PC-3 (cell line): Measurements from ENCODE around the gene ROR1. TPM values are rescaled to one million over a fixed set of nuclear protein-coding genes. Genes with fewer than 3 reads are reported as not detected.

Source experiments
- ATAC-seq: fragments of 200-7000 bp; cut with Tn5 transposase; 2 replicates; pipeline ENCODE4 v1.9.1; 2020; ENCODE audit warnings: mild to moderate bottlenecking, moderate library complexity
- BruUV-seq: library from RNA; stranded (reverse); fragments of 400-500 nt; replicated peaks from 2 replicates; lab custom pipeline; 2021; lab: Mats Ljungman, UMichigan
- CTCF ChIA-PET: fragments of 300-600 bp; sonication (Branson Sonifier 250); formaldehyde crosslinking; loops from one replicate; lab custom pipeline; 2022; ENCODE audit warnings: antibody characterized with exemption; lab: Charles Lee
- POLR2A ChIA-PET: fragments of 300-600 bp; sonication (Branson Sonifier 250); formaldehyde crosslinking; loops from one replicate; lab custom pipeline; 2022; ENCODE audit warnings: antibody characterized with exemption; ENCODE audit not compliant: unreplicated experiment; lab: Charles Lee
- DNase-seq: peaks from one replicate; pipeline ENCODE4 v3.0.0-alpha.2; 2015
- H2AFZ ChIP-seq: fragments of 300-600 bp; sonication (generic); 2 replicates; pipeline ENCODE4 v1.6.0; 2016; ENCODE audit warnings: antibody characterized with exemption, low read length
- H3F3A ChIP-seq: fragments of 300-600 bp; sonication (generic); one replicate; pipeline ENCODE4 v1.6.0; 2017; ENCODE audit warnings: antibody characterized with exemption, low read length, control low read depth, mild to moderate bottlenecking; ENCODE audit not compliant: unreplicated experiment
- H3K27ac ChIP-seq: fragments of 300-600 bp; sonication (generic); 2 replicates; pipeline ENCODE4 v1.5.1; 2016; ENCODE audit warnings: mild to moderate bottlenecking, low read length
- H3K27me3 ChIP-seq: fragments of 300-600 bp; sonication (generic); 2 replicates; pipeline ENCODE4 v1.6.1; 2016; ENCODE audit warnings: low read length, mixed read lengths
- H3K36me3 ChIP-seq: fragments of 300-600 bp; sonication (generic); 2 replicates; pipeline ENCODE4 v1.6.1; 2016; ENCODE audit warnings: low read depth, mixed run types, low read length, mixed read lengths
- H3K4me1 ChIP-seq: fragments of 300-600 bp; sonication (generic); 2 replicates; pipeline ENCODE4 v1.5.1; 2016; ENCODE audit warnings: low read length; ENCODE audit not compliant: insufficient read depth
- H3K4me2 ChIP-seq: fragments of 300-600 bp; sonication (generic); 2 replicates; pipeline ENCODE4 v1.6.0; 2016; ENCODE audit warnings: low read length
- H3K4me3 ChIP-seq: fragments of 300-600 bp; sonication (generic); 2 replicates; pipeline ENCODE4 v1.5.1; 2016; ENCODE audit warnings: mild to moderate bottlenecking, low read length, mixed read lengths
- H3K79me2 ChIP-seq: fragments of 300-600 bp; sonication (generic); 2 replicates; pipeline ENCODE4 v1.6.1; 2017; ENCODE audit warnings: low read length, mixed read lengths
- H3K9ac ChIP-seq: fragments of 300-600 bp; sonication (generic); 2 replicates; pipeline ENCODE4 v1.6.0; 2016; ENCODE audit warnings: mild to moderate bottlenecking, low read length
- H3K9me2 ChIP-seq: fragments of 300-600 bp; sonication (generic); replicated peaks from 2 replicates; pipeline ENCODE4 v1.6.1; 2016; ENCODE audit warnings: mixed run types, low read length, mixed read lengths
- H3K9me3 ChIP-seq: fragments of 300-600 bp; sonication (generic); 2 replicates; pipeline ENCODE4 v1.6.1; 2016; ENCODE audit warnings: low read length, mixed read lengths
- H4K20me1 ChIP-seq: fragments of 300-600 bp; sonication (generic); 2 replicates; pipeline ENCODE4 v1.6.1; 2016; ENCODE audit warnings: low read length, mixed read lengths
- EZH2 ChIP-seq: fragments of 300-600 bp; sonication (generic); IDR thresholded peaks from one replicate; pipeline ENCODE4 v1.6.1; 2017; ENCODE audit warnings: antibody characterized with exemption, mild to moderate bottlenecking, low read length; ENCODE audit not compliant: unreplicated experiment
- EZH2phosphoT487 ChIP-seq: fragments of 300-600 bp; sonication (generic); IDR thresholded peaks from 2 replicates; pipeline ENCODE4 v1.6.1; 2018; ENCODE audit warnings: mild to moderate bottlenecking, antibody characterized with exemption, low read length, borderline replicate concordance
- intact Hi-C: fragments of 100-400 bp; cut with micrococcal nuclease; formaldehyde crosslinking; loops from 2 replicates; pipeline ENCODE4 v1.9.0; 2023
- total RNA-seq: library from RNA; depleted of rRNA; stranded (reverse); fragments of >200 nt; gene quantifications from 2 replicates; pipeline ENCODE4 v1.2.3, GENCODE V29; 2014
- TF ChIP-seq, protein P1 (sequence below): fragments of 300-600 bp; sonication (generic); conservative IDR thresholded peaks from 2 replicates; pipeline ENCODE4 v1.5.1; 2017; ENCODE audit warnings: antibody characterized with exemption, low read depth, mild to moderate bottlenecking, low read length

Gene ROR1
- total RNA-seq, 1 experiment from 2014 or later, result 16.5 TPM

DNA sequence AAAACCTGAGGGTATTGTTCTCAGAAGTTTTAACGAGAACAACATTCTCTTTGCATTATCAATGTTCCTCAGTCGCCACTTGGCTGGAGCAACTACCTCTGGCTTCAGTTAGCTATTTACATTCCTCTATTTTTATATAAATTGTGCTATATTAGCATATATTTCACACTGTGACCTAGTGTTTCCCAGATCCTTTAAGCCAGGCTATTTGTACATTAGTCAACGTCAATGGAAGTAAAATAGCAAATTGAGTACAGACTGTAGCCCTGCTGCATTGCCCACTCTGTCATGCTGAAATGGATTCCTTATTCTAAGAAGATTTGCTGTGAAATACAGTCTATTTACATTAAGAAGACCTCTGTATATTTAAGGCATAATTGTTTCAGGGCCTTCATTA, 213.8 kb downstream of the ROR1 start:
- no peaks in the 10 kb centered on the region for H3K36me3 ChIP-seq
- no peak overlapping the region for H3K27ac ChIP-seq
- ATAC-seq, result no peak
- no peaks in the 10 kb centered on the region for H4K20me1 ChIP-seq
- H3K4me2 ChIP-seq, result no peak overlapping the region
- H3K27me3 ChIP-seq, result no peaks in the 10 kb centered on the region
- DNase-seq, result no peak
- H3K9me3 ChIP-seq, result no peaks in the 10 kb centered on the region
- ChIA-PET CTCF (no interaction called here), POLR2A (interaction anchor here (0.7 kb wide), 1 partner anchor 106 kb away, joined by 5 read pairs; no protein-coding TSS in a partner anchor)
- H3K4me1 ChIP-seq, result peaks cover 23% of the 10 kb centered on the region
- H3F3A ChIP-seq, result no peaks in the 10 kb centered on the region
- H3K9ac ChIP-seq, result no peak overlapping the region
- no peak overlapping the region for H2AFZ ChIP-seq
- H3K4me3 ChIP-seq, result no peak overlapping the region
- H3K79me2 ChIP-seq, result no peaks in the 10 kb centered on the region
- no peaks in the 10 kb centered on the region for H3K9me2 ChIP-seq
- intact Hi-C loops, result no loop called here
- no peak for TF ChIP-seq EZH2
- TF ChIP-seq, protein P1, sequence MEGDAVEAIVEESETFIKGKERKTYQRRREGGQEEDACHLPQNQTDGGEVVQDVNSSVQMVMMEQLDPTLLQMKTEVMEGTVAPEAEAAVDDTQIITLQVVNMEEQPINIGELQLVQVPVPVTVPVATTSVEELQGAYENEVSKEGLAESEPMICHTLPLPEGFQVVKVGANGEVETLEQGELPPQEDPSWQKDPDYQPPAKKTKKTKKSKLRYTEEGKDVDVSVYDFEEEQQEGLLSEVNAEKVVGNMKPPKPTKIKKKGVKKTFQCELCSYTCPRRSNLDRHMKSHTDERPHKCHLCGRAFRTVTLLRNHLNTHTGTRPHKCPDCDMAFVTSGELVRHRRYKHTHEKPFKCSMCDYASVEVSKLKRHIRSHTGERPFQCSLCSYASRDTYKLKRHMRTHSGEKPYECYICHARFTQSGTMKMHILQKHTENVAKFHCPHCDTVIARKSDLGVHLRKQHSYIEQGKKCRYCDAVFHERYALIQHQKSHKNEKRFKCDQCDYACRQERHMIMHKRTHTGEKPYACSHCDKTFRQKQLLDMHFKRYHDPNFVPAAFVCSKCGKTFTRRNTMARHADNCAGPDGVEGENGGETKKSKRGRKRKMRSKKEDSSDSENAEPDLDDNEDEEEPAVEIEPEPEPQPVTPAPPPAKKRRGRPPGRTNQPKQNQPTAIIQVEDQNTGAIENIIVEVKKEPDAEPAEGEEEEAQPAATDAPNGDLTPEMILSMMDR, result no peak
- TF ChIP-seq EZH2phosphoT487, result no peak
- BruUV-seq, result no TSS peak

- H3K27me3 ChIP-seq, result no peaks in the 10 kb centered on the region
- H2AFZ ChIP-seq, result no peak overlapping the region
- TF ChIP-seq, protein P1, result no peak
- TF ChIP-seq EZH2 (no peak), EZH2phosphoT487 (no peak)
- no peaks in the 10 kb centered on the region for H3F3A ChIP-seq
- POLR2A ChIA-PET, result no interaction called here
- no peaks in the 10 kb centered on the region for H3K9me2 ChIP-seq
- H4K20me1 ChIP-seq, result no peaks in the 10 kb centered on the region
- H3K9me3 ChIP-seq, result no peaks in the 10 kb centered on the region
- no peaks in the 10 kb centered on the region for H3K36me3 ChIP-seq
- no peak overlapping the region for H3K9ac ChIP-seq
- no peak overlapping the region for H3K4me2 ChIP-seq
- peaks cover 15% of the 10 kb centered on the region for H3K4me1 ChIP-seq
- no peak for DNase-seq
- no peak overlapping the region for H3K4me3 ChIP-seq
- BruUV-seq, result no TSS peak
- H3K79me2 ChIP-seq, result no peaks in the 10 kb centered on the region
- no peak for ATAC-seq
- intact Hi-C loops, result no loop called here
- no peak overlapping the region for H3K27ac ChIP-seq
- CTCF ChIA-PET, result no interaction called here
These were observed 215.1 kb downstream of the ROR1 start for GRCh38 chr1:63988941-63989340.

DNA sequence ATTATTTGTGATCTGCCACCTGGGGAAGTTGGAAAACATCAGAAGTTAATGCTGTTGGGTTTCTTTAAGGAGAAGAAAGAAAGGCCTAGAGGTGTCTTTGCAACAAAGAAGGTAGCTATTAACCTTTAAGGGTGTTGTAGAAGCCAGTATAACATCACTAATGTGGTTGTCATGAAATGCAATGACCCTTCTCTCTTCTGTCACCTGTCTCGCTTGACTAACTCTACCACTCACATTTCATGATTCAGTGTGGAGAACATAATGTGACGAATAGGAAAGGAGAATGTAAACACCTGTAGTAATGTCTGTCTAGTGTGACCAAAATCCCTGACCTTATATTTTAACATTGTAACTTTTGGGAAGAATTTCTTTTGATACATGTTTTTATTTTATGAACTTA, 217.9 kb downstream of the ROR1 start:
- ATAC-seq, result no peak
- BruUV-seq, result no TSS peak

More for the DNA sequence above, 217.9 kb downstream of the ROR1 start:
- H3K9ac ChIP-seq, result no peak overlapping the region
- H4K20me1 ChIP-seq, result no peaks in the 10 kb centered on the region
- TF ChIP-seq, protein P1, result no peak
- TF ChIP-seq EZH2phosphoT487 (no peak), EZH2 (no peak)
- POLR2A ChIA-PET, result no interaction called here
- H3K4me3 ChIP-seq, result no peak overlapping the region
- H3K79me2 ChIP-seq, result no peaks in the 10 kb centered on the region
- CTCF ChIA-PET, result no interaction called here
- H3K4me2 ChIP-seq, result no peak overlapping the region
- no peaks in the 10 kb centered on the region for H3K36me3 ChIP-seq
- H3K9me3 ChIP-seq, result no peaks in the 10 kb centered on the region
- H3K27me3 ChIP-seq, result no peaks in the 10 kb centered on the region
- H3F3A ChIP-seq, result no peaks in the 10 kb centered on the region
- no peak overlapping the region for H3K27ac ChIP-seq
- peaks cover 9% of the 10 kb centered on the region; the same call in 1 of the 2 replicates for H3K4me1 ChIP-seq
- H3K9me2 ChIP-seq, result no peaks in the 10 kb centered on the region
- intact Hi-C loops, result no loop called here
- H2AFZ ChIP-seq, result no peak overlapping the region
- DNase-seq, result no peak
